Measurements from ENCODE around the gene RPS10.

DNA sequence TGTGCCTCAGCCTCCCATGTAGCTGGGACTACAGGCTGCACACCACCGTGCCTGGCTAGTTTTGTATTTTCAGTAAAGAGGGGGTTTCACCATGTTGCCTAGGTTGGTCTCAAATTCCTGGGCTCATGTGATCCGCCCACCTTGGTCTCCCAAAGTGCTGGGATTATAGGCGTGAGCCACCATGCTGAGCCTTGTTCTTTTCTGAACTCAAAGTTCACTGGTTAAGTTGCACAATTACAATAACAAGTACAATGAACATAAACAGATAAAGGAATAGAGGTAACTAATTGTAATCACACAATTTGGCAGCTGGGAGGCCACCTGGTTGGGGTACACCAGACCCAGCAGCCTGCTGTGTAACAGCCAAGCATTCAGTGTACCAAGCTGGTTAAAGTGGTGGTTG lies 40.1 kb downstream of the RPS10 start:
- TF ChIP-seq, protein P1, sequence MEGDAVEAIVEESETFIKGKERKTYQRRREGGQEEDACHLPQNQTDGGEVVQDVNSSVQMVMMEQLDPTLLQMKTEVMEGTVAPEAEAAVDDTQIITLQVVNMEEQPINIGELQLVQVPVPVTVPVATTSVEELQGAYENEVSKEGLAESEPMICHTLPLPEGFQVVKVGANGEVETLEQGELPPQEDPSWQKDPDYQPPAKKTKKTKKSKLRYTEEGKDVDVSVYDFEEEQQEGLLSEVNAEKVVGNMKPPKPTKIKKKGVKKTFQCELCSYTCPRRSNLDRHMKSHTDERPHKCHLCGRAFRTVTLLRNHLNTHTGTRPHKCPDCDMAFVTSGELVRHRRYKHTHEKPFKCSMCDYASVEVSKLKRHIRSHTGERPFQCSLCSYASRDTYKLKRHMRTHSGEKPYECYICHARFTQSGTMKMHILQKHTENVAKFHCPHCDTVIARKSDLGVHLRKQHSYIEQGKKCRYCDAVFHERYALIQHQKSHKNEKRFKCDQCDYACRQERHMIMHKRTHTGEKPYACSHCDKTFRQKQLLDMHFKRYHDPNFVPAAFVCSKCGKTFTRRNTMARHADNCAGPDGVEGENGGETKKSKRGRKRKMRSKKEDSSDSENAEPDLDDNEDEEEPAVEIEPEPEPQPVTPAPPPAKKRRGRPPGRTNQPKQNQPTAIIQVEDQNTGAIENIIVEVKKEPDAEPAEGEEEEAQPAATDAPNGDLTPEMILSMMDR (conservative IDR thresholded peaks at IDR 0.05): no peak
- TF ChIP-seq ZFX (IDR thresholded peaks at IDR 0.05): no peak

Measured in C4-2B (cell line).